GM18502 (cell line): ENCODE data around the gene ZNG1A.
"Not testable (repeated sequence)": the region's sequence is repeated elsewhere in the genome, so short reads cannot be mapped to it uniquely, and the experiment has no call there.

Source experiments
- ATAC-seq: cut with Tn5 transposase; IDR thresholded peaks from one replicate; pipeline ENCODE4 v1.9.1; 2021; ENCODE audit warnings: mild to moderate bottlenecking; ENCODE audit not compliant: unreplicated experiment, poor library complexity

ZNG1A gene

DNA sequence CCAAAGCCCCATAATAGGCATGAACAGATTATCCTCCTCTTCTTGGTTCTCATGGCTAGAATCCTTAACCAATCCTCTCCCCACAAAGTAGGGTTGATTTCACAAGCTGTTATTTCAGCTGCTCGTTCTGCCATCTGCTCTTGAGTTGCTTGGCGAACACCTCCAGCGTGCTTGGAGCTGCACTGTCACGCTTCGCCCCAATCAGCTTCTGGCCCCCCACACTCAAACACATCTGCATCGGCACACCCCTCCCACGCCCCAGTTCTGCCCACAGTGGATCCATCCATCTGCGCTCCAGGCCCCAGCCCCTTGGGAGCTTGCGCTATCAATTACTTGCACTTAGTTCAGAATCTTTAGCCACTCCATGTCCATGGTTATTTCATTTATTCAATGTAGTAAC, 78.4 kb downstream of the ZNG1A start:
- ATAC-seq: not testable (repeated sequence)

DNA sequence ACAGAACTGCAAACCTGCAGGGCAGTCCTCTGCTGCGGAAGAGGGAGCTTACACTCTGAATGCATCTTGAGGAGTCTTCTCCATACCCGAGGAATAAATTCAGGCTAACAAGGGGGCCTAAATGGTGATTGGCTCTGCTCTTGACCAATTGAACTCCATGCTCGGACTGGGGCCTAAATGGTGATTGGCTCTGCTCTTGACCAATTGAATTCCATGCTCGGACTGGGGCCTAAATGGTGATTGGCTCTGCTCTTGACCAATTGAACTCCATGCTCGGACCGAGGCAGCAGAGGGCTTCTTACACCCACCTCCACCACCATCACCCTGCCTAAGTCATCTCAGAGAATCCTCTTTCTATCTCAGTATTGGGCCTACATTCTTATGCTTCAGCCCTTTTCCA, 79.0 kb downstream of the ZNG1A start:
- ATAC-seq: not testable (repeated sequence)

DNA sequence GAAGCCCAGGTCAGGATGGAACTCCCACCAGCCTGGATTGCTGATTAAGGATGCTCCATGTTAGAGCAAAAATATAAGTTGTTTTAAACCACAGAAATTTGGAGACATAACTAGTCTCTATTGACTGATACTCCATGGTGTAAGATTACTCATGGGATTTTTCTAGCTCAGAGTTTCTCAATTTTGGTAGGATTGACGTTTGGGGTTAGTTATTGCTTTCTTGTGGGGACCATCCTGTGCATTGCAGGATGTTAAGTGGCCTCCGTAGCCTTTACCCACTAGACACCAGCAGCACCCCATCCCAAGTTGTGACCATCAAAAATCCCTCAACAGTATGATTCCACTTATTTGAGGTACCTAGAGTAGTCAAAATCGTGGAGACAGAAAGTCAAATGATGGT, 80.1 kb downstream of the ZNG1A start:
- not testable (repeated sequence) for ATAC-seq

DNA sequence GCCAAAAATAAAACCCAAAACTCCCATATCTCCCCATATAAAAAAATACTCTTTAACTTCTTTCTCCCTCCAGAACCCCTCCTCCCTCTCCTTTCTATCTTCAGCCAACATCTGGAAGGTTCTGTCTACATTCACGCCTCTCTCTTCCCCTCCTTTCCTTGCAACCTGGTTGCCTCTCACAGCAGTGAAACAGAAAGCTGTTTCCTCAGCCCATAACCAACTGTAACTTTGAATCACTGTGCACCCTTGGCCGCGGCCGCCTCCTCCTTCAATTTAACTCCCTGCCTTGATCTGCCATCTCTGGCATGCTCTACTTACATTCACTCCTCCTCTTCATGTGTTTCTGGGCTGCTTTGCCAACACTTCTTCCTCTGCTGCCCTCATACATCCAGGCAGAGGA, 83.9 kb downstream of the ZNG1A start:
- ATAC-seq: not testable (repeated sequence)

DNA sequence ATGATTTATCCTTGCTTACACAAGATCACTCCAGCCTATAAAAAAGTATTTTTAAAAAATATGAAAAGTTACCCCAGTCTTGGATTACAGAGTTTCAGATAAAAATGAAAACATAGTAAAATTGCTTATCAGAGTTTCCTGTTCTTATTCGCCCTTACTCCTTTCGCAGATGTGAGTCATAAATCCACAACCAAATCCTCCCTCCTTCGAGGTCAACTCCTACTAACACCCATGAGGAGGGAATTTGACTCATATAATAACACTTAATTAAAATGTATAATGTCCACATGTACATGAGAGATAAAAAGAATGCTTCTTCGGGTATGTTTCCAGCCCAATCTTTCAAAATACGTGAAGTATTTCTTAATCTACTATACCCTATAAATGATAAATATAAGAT, 84.5 kb downstream of the ZNG1A start:
- ATAC-seq: not testable (repeated sequence)

DNA sequence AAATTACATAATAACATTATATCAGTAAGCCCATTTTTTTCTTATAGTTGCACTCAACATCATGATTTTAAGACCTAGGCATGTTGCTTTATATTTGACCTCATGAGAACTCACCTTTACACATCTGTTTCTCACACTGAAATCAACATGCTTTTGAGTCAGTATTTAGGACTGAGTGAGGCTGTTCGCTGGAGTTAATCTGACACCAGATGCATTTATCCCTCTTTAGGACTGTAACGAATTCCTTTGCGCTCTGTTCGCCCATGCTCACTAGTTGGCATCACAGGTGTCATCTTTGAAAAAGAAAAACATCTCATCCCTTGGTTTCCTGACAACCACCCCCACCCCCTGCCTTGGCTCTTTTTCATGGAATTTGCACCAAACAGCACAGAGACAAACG, 84.9 kb downstream of the ZNG1A start:
- not testable (repeated sequence) for ATAC-seq

DNA sequence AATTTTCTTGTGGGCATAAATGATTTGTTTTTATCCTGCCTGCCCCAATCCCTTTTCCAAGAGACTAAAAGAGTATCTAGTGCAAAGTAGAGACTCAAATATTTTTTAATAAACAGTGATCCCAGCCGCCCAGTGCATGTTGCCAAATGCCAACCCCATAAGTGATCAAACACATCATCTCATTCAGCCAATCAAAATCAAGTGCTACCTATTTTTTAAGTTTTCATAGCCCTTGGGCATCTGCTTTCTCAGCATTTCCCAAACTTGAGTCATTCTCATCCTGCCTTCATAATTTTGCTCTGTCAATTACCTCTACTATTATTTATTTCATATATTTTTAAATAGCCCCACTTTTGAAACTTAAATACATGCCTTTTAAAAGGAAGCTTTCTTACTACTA, 88.0 kb downstream of the ZNG1A start:
- not testable (repeated sequence) for ATAC-seq

DNA sequence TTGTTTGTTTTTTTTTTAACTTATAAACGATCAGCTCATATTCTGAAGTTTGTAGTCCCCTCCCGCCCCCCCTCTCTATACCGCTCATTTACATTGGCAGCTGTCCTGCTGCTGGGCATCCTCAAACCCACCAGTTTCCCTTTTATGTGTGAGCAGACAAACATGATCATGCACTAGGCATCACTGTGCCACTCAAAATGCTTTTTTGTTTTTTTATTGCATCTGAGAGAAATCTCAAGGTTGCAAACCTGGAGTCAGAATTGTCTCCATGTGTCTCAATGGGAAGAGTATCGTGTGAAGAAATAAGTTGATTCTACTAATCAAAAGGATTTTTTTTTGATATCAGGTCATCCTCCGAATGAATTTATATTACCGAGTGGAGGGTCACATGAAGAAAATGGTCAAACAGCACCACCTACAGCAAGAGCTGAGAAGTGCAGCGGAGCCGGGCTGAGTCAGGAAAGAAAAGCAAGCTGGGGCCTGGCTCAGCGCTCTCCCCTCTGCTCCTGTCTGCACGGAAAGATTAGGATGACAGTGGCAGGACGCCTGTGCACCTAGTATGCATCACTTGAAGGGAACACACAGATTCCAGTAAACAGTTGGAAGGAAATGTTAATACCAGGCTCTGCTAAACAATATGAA, 90.3 kb downstream of the ZNG1A start:
- ATAC-seq: peak; percentile 86

DNA sequence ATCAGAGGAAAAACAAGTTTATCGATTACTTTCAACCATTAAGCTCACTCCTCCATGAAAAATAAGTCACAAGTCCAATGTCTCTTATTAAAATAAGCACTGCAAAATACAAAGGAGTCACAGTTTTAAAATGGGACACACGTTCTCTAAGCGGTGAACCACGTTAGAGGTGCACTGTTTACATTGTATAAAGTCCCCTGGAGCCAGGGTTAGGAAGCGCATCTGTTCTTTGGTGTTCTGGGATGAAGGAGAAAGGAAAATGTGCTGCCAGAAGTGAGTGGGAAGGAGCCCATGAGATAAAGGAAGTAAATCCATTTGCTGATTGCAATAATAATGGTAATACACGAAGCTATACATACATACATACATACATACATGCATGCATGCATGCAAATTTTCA, 91.0 kb downstream of the ZNG1A start:
- not testable (repeated sequence) for ATAC-seq

DNA sequence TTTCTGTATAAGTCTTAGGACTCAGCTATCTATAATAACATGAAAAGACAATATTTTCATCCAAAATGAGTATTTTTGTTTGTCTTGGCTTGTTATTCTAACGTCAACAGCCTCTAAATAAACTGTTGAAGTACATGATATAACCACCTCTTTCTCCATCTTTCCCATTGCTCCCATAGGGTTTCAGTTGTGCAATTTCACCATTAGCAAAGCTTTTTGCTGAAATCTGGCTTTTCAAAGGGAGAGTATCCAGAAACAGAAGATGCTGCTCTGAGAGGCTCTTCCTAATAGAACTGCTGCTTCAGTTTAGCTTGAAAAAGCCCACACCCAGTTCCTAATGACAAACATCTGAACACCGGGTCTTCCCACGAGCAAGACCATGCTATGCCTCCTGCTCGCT, 91.8 kb downstream of the ZNG1A start:
- not testable (repeated sequence) for ATAC-seq

DNA sequence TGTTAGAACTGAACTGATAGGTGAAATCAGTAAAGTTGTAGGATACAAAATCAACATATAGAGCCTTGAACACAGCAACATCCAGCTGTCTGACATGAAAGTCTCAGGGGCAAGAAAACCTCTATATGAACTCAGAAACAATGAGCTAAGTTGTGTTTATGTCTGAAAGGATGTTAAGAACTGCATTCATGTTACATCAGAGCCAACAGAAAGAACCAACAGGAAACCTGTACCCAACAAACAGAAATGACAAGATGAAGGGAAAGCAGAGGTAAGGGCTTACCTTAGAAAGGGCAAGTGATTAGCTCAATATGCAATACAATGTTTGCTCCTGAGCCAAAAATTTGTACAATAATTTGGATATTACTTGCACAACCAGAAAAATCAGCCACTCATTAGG, 92.2 kb downstream of the ZNG1A start:
- not testable (repeated sequence) for ATAC-seq

DNA sequence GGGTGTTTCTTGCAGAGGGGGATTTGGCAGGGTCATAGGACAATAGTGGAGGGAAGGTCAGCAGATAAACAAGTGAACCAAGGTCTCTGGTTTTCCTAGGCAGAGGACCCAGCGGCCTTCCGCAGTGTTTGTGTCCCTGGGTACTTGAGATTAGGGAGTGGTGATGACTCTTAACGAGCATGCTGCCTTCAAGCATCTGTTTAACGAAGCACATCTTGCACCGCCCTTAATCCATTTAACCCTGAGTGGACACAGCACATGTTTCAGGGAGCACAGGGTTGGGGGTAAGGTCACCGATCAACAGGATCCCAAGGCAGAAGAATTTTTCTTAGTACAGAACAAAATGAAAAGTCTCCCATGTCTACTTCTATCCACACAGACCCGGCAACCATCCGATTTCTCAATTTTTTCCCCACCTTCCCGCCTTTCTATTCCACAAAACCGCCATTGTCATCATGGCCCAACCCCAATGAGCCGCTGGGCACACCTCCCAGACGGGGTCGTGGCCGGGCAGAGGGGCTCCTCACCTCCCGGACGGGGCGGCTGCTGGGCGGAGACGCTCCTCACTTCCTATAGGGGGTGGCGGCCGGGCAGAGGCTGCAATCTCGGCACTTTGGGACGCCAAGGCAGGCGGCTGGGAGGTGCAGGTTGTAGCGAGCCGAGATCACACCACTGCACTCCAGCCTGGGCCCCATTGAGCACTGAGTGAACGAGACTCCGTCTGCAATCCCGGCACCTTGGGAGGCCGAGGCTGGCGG, 95.7 kb downstream of the ZNG1A start:
- not testable (repeated sequence) for ATAC-seq

DNA sequence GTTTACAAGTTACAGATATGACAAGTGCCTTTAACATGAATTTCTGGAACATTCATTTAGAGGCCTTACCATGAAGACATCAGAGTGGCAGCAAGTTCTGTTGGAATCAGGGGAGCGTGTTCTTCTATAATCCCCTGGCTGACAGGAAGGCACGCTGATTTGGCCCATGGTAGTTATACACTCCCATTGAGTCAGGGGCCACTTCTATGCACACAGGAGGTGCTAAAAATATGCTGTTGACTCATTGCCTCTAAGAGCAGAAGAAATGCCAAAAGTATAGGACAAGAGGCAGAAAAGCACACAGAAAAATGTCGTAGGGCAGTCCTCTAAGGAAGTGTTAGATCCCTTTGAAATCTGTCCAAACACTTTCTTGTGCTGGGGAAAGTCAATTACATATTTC, 100.5 kb downstream of the ZNG1A start:
- ATAC-seq: not testable (repeated sequence)

DNA sequence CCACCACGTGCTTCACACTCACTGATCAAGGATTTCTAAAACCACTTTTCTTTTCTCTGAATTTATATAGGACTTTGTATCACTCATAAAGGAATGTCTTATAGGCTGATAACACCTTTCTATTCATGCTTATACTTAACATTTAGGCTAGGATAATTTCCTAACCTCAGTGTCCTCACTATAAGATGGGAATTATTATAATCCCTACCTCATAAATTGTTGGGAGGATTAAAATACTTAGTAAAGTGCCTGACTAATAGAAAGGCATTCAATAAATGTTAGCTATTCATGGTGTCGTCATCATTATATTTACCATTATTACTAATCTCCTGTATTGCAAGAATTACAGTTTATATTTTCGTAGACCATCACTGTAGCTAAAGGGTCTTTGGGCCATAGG, 102.5 kb downstream of the ZNG1A start:
- ATAC-seq: not testable (repeated sequence)

DNA sequence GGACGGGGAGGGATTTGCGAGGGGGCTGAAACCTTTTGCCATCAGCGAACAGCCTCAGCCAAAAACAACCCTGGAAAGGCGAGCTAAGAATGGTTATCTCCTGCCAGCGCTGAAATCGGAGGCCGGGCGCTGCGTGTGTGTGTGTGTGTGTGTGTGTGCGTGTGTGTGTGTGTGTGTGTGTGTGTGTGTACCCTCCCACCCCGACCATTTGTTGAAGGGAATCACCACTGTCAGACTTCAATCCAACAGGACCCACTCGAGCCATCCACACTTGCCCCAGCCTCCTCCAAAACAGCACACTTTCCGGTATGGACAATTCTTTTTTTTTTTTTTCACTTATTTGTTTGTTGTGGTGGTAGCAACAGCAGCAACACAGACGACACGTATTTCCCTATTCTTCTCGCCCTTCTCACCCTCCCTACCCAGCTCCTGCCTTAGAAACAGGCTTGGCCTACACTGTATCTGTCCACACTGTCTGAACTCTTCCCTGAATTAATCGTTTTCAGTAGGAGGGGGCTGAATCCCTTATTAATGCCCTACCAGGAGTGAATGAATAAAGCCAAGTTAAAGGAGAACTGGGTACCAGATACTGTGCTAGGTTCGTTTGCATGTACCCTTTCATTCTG, 104.8 kb downstream of the ZNG1A start:
- not testable (repeated sequence) for ATAC-seq

DNA sequence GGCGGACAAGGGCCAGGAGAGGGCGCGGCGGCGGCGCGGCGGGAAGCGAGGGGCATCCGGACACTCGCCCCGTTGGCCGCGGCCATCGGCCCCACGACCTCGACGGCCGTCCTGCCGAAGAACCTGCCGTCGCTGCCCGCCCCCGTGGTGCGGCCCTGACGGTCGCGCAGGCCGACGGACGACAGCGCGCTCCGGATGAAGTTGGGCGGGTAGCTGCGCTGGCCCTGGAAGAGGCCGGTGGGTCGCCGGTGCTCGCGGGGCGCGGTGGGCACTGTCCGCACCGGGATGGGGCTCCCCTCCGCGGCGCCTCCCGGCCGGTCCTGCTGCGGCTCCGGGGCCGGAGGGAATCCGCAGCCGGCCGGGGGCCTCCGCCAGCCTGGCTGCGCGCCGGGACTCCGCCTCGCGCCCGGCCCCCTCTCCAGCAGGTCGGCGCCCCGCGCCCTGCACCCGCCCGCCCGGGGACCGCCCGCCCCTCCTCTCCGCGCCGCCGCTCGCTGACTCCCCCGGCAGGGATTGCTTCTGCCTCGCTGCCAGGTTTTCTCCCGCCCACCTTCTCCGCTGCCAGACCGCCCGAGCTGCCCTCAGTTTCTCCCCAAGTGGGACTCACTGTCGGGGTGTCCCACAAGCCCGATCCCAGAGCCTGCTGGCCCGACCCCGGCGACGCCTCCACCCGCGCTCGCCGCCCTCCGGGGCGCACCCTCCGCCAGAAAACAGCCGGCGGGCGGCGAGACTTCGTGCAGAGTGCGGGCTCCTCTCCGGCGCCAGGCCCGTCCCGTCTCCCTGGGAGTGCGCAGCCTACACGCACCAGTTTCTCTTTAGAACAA, 105.6 kb downstream of the ZNG1A start:
- ATAC-seq: not testable (repeated sequence)
